DND-41 (cell line): ENCODE results near the gene RTP4.

Source experiments
- EZH2 ChIP-seq: IDR thresholded peaks from 3 replicates; pipeline ENCODE4 v1.6.1; 2012; ENCODE audit warnings: borderline replicate concordance, low read depth, mild to moderate bottlenecking, moderate library complexity, low read length, inconsistent platforms; ENCODE audit not compliant: severe bottlenecking
- TF ChIP-seq, protein P1 (sequence below): IDR thresholded peaks from 2 replicates; pipeline ENCODE4 v1.5.1; 2012; ENCODE audit warnings: borderline replicate concordance, low read length, moderate library complexity, mild to moderate bottlenecking; ENCODE audit not compliant: poor library complexity, severe bottlenecking; ENCODE audit errors: extremely low read depth

DNA sequence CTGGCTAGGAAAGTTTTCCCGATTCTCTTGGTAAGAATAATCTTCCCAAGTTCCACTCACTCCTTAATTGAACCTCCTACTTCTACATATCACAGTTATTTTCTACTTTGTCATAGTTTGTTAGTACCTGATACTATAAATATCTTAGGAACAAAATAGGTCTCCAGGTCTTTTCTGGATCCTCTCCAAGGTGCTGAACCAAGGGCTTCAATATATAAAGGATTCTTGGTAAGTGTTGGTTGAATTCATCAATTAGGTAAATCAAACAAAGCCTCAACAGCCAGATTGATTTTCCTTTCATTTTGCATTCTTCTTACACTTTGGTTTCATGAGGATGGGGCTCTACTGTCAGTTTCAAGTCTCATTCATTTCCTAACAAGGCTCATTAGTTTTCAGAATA is 27.6 kb upstream of the RTP4 start:
- TF ChIP-seq, protein P1, sequence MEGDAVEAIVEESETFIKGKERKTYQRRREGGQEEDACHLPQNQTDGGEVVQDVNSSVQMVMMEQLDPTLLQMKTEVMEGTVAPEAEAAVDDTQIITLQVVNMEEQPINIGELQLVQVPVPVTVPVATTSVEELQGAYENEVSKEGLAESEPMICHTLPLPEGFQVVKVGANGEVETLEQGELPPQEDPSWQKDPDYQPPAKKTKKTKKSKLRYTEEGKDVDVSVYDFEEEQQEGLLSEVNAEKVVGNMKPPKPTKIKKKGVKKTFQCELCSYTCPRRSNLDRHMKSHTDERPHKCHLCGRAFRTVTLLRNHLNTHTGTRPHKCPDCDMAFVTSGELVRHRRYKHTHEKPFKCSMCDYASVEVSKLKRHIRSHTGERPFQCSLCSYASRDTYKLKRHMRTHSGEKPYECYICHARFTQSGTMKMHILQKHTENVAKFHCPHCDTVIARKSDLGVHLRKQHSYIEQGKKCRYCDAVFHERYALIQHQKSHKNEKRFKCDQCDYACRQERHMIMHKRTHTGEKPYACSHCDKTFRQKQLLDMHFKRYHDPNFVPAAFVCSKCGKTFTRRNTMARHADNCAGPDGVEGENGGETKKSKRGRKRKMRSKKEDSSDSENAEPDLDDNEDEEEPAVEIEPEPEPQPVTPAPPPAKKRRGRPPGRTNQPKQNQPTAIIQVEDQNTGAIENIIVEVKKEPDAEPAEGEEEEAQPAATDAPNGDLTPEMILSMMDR: no peak
- no peak for TF ChIP-seq EZH2
